ENCODE measurements around the gene TTC32. TPM values are rescaled to one million over a fixed set of nuclear protein-coding genes. Genes with fewer than 3 reads are reported as not detected.

Gene TTC32
- total RNA-seq, 2 donors from 2014 or later: 19.5 to 62.7 TPM

DNA sequence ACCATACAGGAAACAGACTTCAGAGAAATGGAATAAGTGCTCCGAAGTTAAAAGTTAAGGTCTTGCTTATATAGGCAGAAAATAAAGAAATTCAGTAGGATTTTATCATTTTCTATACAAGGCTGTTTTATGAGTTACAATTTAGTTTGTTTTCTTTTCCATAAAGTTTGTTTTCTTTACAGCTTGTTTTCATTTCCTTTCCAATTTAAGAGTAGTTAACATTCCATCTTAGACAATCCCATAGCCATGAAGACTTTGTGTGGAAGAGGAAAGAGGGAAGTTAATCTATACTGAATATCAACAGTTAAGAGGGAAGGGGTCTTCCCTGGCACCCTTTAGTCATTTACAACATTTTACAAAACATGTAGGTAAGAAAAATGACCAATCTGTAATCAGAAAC lies 26.5 kb downstream of the TTC32 start:
- no peaks in the 10 kb centered on the region for H3K27me3 Mint-ChIP-seq
- no peaks in the 10 kb centered on the region for H3K9me3 Mint-ChIP-seq
- no peak for ATAC-seq (replicated peaks)
- no peaks in the 10 kb centered on the region for H3K4me1 Mint-ChIP-seq
- H3K27ac Mint-ChIP-seq: no peak overlapping the region
- H3K36me3 Mint-ChIP-seq (ENCODE audit: low read depth): no peaks in the 10 kb centered on the region
- H3K4me3 Mint-ChIP-seq: no peak overlapping the region

DNA sequence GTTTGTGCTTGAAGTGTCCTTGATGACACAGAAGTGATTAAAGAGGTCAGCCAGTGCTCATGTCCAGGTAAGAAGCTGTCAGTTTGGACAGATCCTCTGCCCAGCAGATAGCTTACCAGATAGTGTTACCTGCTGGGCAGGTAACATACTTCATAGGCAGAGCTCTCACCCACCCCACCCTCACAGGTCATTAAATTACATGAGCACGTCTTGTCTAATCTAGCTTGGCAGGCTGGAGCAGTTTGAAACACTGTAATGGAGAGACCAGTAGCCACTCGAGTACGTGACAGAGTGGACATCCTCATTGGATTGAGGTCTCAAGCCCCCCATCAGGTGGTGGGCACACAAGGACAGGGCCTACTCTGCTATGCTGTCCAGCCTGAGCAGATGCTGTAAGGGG lies 27.1 kb downstream of the TTC32 start:
- no peaks in the 10 kb centered on the region for H3K36me3 Mint-ChIP-seq (ENCODE audit: low read depth)
- H3K4me1 Mint-ChIP-seq: peaks cover 2% of the 10 kb centered on the region
- no peak overlapping the region for H3K4me3 Mint-ChIP-seq
- ATAC-seq (replicated peaks): no peak
- no peaks in the 10 kb centered on the region for H3K27me3 Mint-ChIP-seq
- H3K27ac Mint-ChIP-seq: no peak overlapping the region
- no peaks in the 10 kb centered on the region for H3K9me3 Mint-ChIP-seq

DNA sequence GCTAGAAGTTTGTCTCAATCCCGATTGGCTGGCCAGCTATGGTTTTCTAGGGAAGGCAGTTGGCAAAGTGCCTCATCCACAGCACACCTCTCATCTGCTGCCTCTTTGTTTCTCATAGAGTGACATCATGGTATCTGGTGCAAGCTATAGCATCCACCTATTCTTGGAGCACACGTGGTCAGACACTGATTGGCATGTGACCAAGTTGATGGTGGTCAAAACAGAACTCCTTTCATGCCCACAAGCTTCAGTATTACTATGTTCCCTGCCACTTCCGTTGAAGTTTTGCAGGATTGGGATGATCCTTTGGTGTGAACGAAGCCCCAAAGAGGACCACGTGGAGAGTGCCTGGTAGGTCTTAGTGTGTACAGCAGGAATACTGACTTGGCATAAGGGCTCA lies 28.8 kb downstream of the TTC32 start:
- Mint-ChIP-seq H3K4me1 (peaks cover 8% of the 10 kb centered on the region), H3K4me3 (no peak overlapping the region), H3K9me3 (no peaks in the 10 kb centered on the region), H3K27ac (no peak overlapping the region), H3K36me3 (ENCODE audit: low read depth) (no peaks in the 10 kb centered on the region), H3K27me3 (no peaks in the 10 kb centered on the region)
- ATAC-seq (replicated peaks): no peak

DNA sequence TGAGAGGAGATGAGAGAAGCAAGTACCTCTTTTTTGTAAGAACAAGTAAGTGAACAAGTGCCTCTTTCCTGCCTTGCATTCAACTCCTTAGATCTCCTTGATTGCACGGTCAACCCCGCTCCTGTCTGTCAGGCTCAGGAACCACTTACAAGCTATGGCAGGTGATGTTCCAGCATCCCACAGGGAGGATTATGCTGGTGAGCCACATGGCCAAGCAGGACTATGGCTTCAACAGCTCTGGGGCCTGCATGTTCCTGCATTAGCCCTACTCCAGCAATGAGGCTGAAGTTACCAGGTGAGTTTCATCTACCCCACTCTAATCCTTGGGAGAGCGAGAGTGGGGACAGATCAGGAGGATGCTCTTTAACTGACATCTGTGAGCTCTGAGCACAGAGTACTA lies 29.5 kb downstream of the TTC32 start:
- Mint-ChIP-seq H3K27me3 (no peaks in the 10 kb centered on the region), H3K9me3 (no peaks in the 10 kb centered on the region), H3K4me1 (peaks cover 8% of the 10 kb centered on the region), H3K36me3 (ENCODE audit: low read depth) (no peaks in the 10 kb centered on the region), H3K4me3 (no peak overlapping the region), H3K27ac (no peak overlapping the region)
- ATAC-seq (replicated peaks): no peak

DNA sequence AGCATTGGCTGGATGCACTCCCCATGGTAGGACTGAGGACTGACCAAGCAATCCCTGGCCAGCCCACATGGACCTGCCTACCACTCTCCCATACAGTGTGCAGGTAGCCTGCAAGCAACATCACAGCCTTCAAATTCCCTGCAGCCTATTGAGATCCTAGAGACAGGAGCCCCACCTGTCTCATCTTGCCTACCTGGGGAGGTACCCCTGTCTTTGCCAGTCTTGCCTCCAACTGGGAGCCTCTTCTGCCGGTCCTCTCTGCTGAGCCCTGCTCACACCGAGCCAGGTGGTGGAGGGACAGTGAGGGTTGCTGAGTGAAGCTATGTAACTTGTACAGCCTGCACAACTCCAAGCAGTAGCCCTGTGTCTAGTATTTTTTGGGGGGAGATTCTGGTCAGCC lies 29.9 kb downstream of the TTC32 start:
- H3K4me1 Mint-ChIP-seq: peaks cover 8% of the 10 kb centered on the region
- H3K36me3 Mint-ChIP-seq (ENCODE audit: low read depth): no peaks in the 10 kb centered on the region
- no peaks in the 10 kb centered on the region for H3K27me3 Mint-ChIP-seq
- no peak overlapping the region for H3K27ac Mint-ChIP-seq
- no peaks in the 10 kb centered on the region for H3K9me3 Mint-ChIP-seq
- no peak for ATAC-seq (replicated peaks)
- no peak overlapping the region for H3K4me3 Mint-ChIP-seq

DNA sequence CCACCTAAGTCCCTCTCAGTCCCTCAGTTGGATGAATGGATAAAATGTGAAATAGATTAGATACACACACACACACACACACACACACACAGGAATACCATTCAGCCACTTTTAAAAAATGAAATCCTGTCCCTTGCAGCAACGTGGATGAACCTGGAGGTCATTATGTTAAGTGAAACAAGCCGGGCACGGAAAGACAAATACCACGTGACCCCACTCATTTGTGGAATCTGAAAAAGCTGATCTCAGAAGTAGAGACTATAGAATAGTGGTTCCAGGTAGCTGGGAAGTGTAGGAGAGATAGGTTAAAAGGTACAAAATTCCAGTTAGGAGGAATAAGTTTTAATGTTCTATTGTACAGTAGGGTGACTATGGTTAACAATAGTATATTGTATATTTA lies 31.0 kb downstream of the TTC32 start:
- no peaks in the 10 kb centered on the region for H3K9me3 Mint-ChIP-seq
- no peak overlapping the region for H3K27ac Mint-ChIP-seq
- peaks cover 8% of the 10 kb centered on the region for H3K4me1 Mint-ChIP-seq
- no peak for ATAC-seq (replicated peaks)
- no peaks in the 10 kb centered on the region for H3K27me3 Mint-ChIP-seq
- H3K4me3 Mint-ChIP-seq: no peak overlapping the region
- H3K36me3 Mint-ChIP-seq (ENCODE audit: low read depth): no peaks in the 10 kb centered on the region

DNA sequence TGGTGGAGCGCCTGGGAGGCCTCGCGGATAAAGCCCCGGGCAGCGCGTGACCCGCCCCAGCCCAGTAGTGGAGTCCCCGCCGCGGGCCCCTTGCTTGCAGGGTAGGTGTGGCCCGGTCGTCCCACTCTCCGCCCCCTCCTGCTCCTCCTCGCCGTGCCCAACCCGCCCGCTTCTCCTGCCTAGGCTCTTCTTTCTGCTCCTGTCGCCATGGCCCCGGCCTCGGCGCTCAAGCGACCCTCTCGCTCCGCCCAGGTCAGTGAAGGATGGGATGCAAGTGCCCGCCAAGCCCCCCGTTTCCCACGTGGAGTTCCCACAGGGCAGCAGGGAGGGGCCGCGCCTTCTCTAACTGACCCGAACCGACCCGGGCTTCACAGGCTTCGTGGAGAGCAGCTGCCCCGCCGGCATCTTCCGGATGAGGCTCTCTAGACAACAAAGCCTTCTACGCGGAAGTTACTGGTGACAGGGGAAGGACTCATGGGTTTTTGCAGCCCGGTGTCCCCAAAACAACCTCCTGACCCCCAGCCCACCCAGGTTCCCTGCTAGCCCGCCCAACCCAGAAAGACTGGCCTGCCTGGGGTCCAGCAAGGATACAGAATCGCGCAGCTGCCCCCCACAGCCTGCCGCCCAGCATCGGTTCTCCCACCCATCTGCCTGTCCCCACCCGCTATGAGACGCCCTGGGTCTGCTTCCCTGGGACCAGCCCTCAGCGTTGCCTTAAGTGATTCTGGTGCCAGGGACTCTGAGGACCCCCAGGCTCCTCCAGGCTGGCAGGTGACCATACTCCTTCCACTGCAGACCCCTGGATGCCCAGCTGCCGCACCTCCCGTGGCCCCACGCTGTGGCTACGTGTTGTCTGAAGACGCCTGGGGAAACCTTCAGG lies 32.8 kb downstream of the TTC32 start:
- H3K4me1 Mint-ChIP-seq: peaks cover 8% of the 10 kb centered on the region
- ATAC-seq (replicated peaks): peak; percentile 91
- no peaks in the 10 kb centered on the region for H3K36me3 Mint-ChIP-seq (ENCODE audit: low read depth)
- H3K9me3 Mint-ChIP-seq: no peaks in the 10 kb centered on the region
- H3K4me3 Mint-ChIP-seq: peak overlapping the region; percentile 92
- no peaks in the 10 kb centered on the region for H3K27me3 Mint-ChIP-seq
- peak overlapping the region; percentile 97 for H3K27ac Mint-ChIP-seq

DNA sequence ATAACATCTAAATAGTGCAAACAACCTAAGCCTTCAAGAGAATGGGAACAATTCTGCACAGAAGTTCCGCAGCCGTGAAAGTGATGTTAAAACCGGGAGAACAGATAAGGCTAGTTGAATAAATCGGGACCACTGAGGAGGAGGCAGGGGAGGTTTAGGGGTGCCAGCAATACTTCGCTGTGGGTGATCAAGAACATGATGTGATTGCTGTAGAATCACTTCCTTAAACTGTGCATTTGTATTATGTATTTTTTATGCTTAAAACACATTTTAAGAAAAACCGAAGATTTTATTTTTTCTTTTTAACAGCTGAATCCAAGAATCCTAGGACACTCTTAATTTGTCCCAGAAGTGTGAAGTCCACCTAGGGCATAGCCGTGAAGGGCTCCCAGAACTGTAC lies 33.6 kb downstream of the TTC32 start:
- ATAC-seq (replicated peaks): no peak
- peak overlapping the region; percentile 97 for H3K27ac Mint-ChIP-seq
- no peaks in the 10 kb centered on the region for H3K27me3 Mint-ChIP-seq
- peak overlapping the region; percentile 92 for H3K4me3 Mint-ChIP-seq
- H3K36me3 Mint-ChIP-seq (ENCODE audit: low read depth): no peaks in the 10 kb centered on the region
- H3K4me1 Mint-ChIP-seq: peaks cover 8% of the 10 kb centered on the region
- H3K9me3 Mint-ChIP-seq: no peaks in the 10 kb centered on the region

DNA sequence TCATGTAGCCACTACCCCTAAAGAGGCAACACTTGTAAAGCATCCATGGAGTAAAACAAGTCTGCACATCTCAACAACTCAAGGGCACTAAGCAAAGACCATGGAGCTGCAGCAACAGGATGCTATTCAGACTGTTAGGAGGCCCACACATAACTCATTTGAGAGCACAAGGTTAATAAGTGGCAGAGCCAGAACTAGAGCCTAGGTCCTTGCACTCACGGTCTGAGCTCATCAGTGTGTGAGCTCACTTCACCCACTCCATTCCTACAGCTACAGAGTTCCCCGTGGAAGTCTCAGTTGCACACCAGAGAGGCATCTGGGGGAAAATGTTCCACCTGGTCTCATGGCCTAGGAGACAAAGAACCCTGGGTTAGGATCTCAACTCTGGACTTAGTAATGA lies 35.0 kb downstream of the TTC32 start:
- Mint-ChIP-seq H3K27ac (no peak overlapping the region), H3K36me3 (ENCODE audit: low read depth) (no peaks in the 10 kb centered on the region), H3K4me1 (peaks cover 8% of the 10 kb centered on the region), H3K27me3 (no peaks in the 10 kb centered on the region), H3K4me3 (no peak overlapping the region), H3K9me3 (no peaks in the 10 kb centered on the region)
- ATAC-seq (replicated peaks): no peak

DNA sequence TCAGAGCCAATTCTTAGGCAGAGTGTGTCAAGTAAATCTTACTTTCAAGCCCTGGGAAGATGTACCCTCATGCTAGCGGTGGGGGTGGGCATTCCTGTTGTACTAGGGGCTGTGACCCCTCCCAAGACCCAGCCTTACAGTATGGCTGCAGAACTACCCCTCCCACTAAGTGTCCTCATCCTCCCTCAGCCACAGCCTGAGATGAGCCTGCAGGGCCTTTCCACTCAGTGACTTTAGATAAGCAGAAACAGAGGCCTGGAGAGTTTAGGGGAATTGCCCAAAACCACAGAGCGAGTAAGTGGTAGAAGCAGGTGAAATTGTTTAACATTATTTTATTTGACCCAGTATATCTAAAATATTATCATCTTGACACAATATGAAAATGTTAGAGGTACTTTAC lies 36.6 kb downstream of the TTC32 start:
- no peak overlapping the region for H3K4me3 Mint-ChIP-seq
- H3K27me3 Mint-ChIP-seq: no peaks in the 10 kb centered on the region
- ATAC-seq (replicated peaks): no peak
- no peaks in the 10 kb centered on the region for H3K9me3 Mint-ChIP-seq
- H3K36me3 Mint-ChIP-seq (ENCODE audit: low read depth): no peaks in the 10 kb centered on the region
- H3K27ac Mint-ChIP-seq: no peak overlapping the region
- H3K4me1 Mint-ChIP-seq: peaks cover 8% of the 10 kb centered on the region

DNA sequence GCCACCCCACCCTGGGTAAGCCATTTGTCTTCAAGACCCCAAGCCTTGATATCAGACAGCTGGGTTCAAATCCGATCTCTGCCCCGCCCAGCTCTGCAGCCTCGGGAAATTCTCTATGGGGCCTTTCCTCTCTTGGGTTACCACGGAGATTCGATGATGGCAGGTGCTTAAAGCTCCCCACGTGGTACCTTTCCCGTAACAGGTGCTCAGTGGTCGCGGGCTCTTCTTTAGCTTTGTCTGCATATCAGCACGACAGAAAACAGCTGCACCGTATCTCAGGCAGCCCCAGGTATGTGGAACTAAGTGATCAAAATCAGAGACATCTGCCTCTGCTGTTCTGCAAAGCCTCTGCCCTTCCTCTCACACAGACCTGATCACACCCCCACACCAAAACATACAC lies 37.4 kb downstream of the TTC32 start:
- no peak for ATAC-seq (replicated peaks)
- Mint-ChIP-seq H3K4me1 (peaks cover 2% of the 10 kb centered on the region), H3K27ac (no peak overlapping the region), H3K9me3 (no peaks in the 10 kb centered on the region), H3K4me3 (no peak overlapping the region), H3K36me3 (ENCODE audit: low read depth) (no peaks in the 10 kb centered on the region), H3K27me3 (no peaks in the 10 kb centered on the region)

DNA sequence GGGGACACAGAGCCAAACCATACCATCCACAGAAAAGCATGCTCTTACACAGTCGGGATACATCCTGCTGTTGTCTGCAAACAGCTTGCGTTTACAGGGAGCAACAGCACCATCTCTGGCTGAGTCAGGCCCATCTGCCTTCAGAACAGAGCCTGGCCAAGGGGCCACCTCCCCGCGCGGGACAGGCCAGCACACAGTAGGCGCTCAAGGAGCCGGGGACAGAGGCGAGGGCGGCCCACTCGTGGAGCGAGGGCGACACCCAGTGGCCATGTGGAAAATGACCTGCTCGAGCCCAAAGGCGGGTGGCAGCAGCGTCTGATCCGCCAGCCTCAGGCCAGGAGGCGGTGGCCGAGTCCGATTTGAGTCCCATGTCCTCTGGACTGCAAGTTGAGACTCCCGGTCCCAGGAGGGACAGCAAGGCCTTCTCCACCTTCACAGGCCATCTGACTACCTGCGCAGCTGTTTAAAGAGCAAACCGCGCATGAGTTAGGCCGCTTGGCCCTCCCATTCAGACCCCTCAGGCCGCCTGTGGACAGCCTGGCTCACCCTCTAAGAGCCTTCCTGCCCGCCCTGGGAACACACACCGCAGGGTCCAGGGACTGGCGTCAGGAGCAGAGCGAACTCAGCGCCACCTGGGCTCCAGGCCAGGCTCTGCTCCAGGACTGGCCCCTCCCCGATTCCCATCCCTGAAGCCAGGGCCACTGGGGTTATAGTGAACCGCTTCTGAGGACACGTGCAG lies 38.3 kb downstream of the TTC32 start:
- Mint-ChIP-seq H3K27ac (no peak overlapping the region), H3K36me3 (ENCODE audit: low read depth) (no peaks in the 10 kb centered on the region), H3K9me3 (no peaks in the 10 kb centered on the region), H3K4me3 (no peak overlapping the region), H3K27me3 (no peaks in the 10 kb centered on the region), H3K4me1 (no peaks in the 10 kb centered on the region)
- peak; percentile 89 for ATAC-seq (replicated peaks)

DNA sequence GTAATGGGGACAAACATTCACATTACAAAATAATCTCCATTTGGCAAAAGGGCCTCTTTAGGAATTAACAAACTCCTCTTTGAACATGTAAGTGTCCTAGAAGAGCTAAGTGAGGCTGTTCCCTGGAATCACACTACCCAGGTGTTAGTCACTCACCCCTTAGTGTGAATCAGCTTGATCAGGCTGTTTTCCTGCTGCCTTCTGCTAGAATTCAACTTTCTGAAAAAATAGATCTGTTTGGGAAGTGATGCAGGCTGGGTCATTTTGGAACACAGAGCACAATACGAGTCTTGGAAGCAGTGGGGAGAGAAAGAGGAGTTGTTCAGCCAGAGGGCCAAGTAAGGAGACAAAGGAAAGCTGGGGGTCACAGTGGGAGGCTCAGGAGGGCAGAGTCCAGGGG lies 40.0 kb downstream of the TTC32 start:
- Mint-ChIP-seq H3K27me3 (peaks cover 7% of the 10 kb centered on the region), H3K4me1 (no peaks in the 10 kb centered on the region), H3K4me3 (no peak overlapping the region), H3K9me3 (no peaks in the 10 kb centered on the region), H3K36me3 (ENCODE audit: low read depth) (no peaks in the 10 kb centered on the region), H3K27ac (no peak overlapping the region)
- no peak for ATAC-seq (replicated peaks)

DNA sequence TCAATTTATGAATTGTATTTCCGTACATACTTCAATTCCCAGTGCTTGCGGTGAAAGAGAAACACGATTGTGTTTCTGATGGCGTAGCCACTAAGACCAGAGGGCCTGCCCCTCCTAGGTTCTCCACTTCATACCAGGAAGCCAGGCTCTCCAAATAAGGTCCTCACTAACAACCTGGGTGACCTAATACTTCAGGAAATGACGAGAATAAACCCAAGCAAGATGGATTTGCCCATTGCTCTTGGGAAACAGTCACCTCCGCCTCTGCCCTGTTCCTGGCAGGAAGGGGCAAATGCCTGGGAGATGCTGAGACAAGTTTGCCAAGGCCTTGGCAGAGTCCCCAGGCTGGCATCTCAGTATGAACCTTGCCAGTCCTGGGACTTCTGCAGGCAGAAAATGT lies 41.8 kb downstream of the TTC32 start:
- Mint-ChIP-seq H3K27me3 (peaks cover 7% of the 10 kb centered on the region), H3K36me3 (ENCODE audit: low read depth) (no peaks in the 10 kb centered on the region), H3K27ac (no peak overlapping the region), H3K9me3 (no peaks in the 10 kb centered on the region), H3K4me3 (no peak overlapping the region), H3K4me1 (no peaks in the 10 kb centered on the region)
- ATAC-seq (replicated peaks): no peak

DNA sequence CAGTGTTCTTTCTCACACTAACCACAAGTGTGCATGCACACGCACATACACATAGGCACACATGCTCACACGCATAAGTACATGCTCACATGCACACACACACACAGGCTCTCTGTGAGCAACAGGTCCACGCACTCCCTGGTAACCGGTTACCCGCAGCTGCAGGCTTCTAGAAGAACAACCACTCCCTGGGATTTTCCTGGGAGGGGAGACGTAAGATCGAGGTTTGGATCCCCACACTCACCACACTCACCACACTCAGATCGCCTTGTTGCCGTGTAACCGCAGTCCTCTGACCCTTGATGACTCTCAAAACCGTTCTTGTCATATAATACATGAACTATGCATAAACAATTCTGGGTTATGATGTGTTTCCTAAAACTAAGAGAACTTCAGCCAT lies 42.2 kb downstream of the TTC32 start:
- Mint-ChIP-seq H3K4me1 (no peaks in the 10 kb centered on the region), H3K27ac (no peak overlapping the region)

More for the DNA sequence above, 42.2 kb downstream of the TTC32 start:
- Mint-ChIP-seq H3K9me3 (no peaks in the 10 kb centered on the region), H3K27me3 (peaks cover 7% of the 10 kb centered on the region), H3K4me3 (no peak overlapping the region), H3K36me3 (ENCODE audit: low read depth) (no peaks in the 10 kb centered on the region)
- ATAC-seq (replicated peaks): no peak

All from activated T-helper 17 cell treated with anti-CD3 and anti-CD28 coated beads, Interleukin-2, amount 50 U/mL, for 72 hours (primary cell).